MCF 10A (cell line): ENCODE results near the gene TTC3. TPM values are rescaled to one million over a fixed set of nuclear protein-coding genes. Genes with fewer than 3 reads are reported as not detected.

Experiments
- Bru-seq: library from RNA; stranded (reverse); fragments of 400-500 nt; gene quantifications from one replicate; lab custom pipeline; 2021; lab: Mats Ljungman, UMichigan
- BruChase-seq, 2 experiments: library from RNA; stranded (reverse); fragments of 400-500 nt; gene quantifications; one replicate each; lab custom pipeline; 2021; lab: Mats Ljungman, UMichigan
- BruUV-seq: library from RNA; stranded (reverse); fragments of 400-500 nt; replicated peaks from 2 replicates; lab custom pipeline; 2021; lab: Mats Ljungman, UMichigan
- CTCF ChIA-PET: fragments of 300-600 bp; sonication (Branson Sonifier 250); formaldehyde crosslinking; extraction: SDS; loops from one replicate; lab custom pipeline; 2021; ENCODE audit warnings: antibody characterized with exemption, inconsistent platforms; lab: Yijun Ruan, JAX
- POLR2A ChIA-PET: fragments of 300-600, 350-650 bp; sonication (Branson Sonifier 250); formaldehyde crosslinking; extraction: SDS; loops from one replicate; lab custom pipeline; 2020; ENCODE audit warnings: antibody characterized with exemption, inconsistent platforms; lab: Yijun Ruan, JAX
- DNase-seq: peaks from one replicate; pipeline ENCODE4 v3.0.0-alpha.2; 2018; ENCODE audit not compliant: unreplicated experiment
- H3K27ac Mint-ChIP-seq: one replicate; pipeline ENCODE4 v1.8.0; 2022; ENCODE audit warnings: mild to moderate bottlenecking, low read depth, mixed read lengths; ENCODE audit not compliant: unreplicated experiment
- H3K27me3 Mint-ChIP-seq: one replicate; pipeline ENCODE4 v1.8.0; 2022; ENCODE audit warnings: mixed read lengths; ENCODE audit not compliant: insufficient read depth, unreplicated experiment
- H3K36me3 Mint-ChIP-seq: one replicate; pipeline ENCODE4 v1.8.0; 2022; ENCODE audit warnings: mild to moderate bottlenecking, moderate library complexity, mixed read lengths; ENCODE audit not compliant: insufficient read depth, unreplicated experiment
- H3K4me1 Mint-ChIP-seq: one replicate; pipeline ENCODE4 v1.8.0; 2022; ENCODE audit warnings: mixed read lengths; ENCODE audit not compliant: insufficient read depth, unreplicated experiment
- H3K4me3 Mint-ChIP-seq: one replicate; pipeline ENCODE4 v1.8.0; 2022; ENCODE audit warnings: mild to moderate bottlenecking, moderate library complexity, mixed read lengths; ENCODE audit not compliant: unreplicated experiment
- H3K9me3 Mint-ChIP-seq: one replicate; pipeline ENCODE4 v1.8.0; 2022; ENCODE audit warnings: mixed read lengths; ENCODE audit not compliant: unreplicated experiment
- intact Hi-C: fragments of 100-400 bp; cut with micrococcal nuclease; formaldehyde crosslinking; loops from 2 replicates; pipeline ENCODE4 v1.14.1; 2022
- long read RNA-seq: library from polyadenylated mRNA; stranded (forward); transcript quantifications from one replicate; pipeline ENCODE4 v2.0.0, GENCODE V29; 2022
- total RNA-seq: library from RNA; stranded (reverse); gene quantifications from 2 replicates; pipeline ENCODE4 v1.2.3, GENCODE V29; 2022
- TF ChIP-seq, protein P1 (sequence below): fragments of 200-600 bp; IDR thresholded peaks from one replicate; pipeline ENCODE4 v1.8.0; 2022; ENCODE audit warnings: antibody characterized with exemption, mild to moderate bottlenecking; ENCODE audit not compliant: unreplicated experiment

Gene TTC3, protein sequence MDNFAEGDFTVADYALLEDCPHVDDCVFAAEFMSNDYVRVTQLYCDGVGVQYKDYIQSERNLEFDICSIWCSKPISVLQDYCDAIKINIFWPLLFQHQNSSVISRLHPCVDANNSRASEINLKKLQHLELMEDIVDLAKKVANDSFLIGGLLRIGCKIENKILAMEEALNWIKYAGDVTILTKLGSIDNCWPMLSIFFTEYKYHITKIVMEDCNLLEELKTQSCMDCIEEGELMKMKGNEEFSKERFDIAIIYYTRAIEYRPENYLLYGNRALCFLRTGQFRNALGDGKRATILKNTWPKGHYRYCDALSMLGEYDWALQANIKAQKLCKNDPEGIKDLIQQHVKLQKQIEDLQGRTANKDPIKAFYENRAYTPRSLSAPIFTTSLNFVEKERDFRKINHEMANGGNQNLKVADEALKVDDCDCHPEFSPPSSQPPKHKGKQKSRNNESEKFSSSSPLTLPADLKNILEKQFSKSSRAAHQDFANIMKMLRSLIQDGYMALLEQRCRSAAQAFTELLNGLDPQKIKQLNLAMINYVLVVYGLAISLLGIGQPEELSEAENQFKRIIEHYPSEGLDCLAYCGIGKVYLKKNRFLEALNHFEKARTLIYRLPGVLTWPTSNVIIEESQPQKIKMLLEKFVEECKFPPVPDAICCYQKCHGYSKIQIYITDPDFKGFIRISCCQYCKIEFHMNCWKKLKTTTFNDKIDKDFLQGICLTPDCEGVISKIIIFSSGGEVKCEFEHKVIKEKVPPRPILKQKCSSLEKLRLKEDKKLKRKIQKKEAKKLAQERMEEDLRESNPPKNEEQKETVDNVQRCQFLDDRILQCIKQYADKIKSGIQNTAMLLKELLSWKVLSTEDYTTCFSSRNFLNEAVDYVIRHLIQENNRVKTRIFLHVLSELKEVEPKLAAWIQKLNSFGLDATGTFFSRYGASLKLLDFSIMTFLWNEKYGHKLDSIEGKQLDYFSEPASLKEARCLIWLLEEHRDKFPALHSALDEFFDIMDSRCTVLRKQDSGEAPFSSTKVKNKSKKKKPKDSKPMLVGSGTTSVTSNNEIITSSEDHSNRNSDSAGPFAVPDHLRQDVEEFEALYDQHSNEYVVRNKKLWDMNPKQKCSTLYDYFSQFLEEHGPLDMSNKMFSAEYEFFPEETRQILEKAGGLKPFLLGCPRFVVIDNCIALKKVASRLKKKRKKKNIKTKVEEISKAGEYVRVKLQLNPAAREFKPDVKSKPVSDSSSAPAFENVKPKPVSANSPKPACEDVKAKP (N-terminal part only)
- total RNA-seq (74.4 and 84.4 TPM in 2 replicates), Bru-seq, nascent RNA (percentile 85 among the genes with signal in this experiment), BruChase-seq, experiment 1, labeled RNA remaining after a 6-hour chase (percentile 95 among the genes with signal in this experiment), BruChase-seq, experiment 2, labeled RNA remaining after a 2-hour chase (percentile 93 among the genes with signal in this experiment)
- long read RNA-seq, full-length matches to known transcripts: 5 of 52 reads
- long read RNA-seq, partial matches to known transcripts: 27 of 52 reads
- long read RNA-seq, other reads (novel, unspliced or antisense): 20 of 52 reads

DNA sequence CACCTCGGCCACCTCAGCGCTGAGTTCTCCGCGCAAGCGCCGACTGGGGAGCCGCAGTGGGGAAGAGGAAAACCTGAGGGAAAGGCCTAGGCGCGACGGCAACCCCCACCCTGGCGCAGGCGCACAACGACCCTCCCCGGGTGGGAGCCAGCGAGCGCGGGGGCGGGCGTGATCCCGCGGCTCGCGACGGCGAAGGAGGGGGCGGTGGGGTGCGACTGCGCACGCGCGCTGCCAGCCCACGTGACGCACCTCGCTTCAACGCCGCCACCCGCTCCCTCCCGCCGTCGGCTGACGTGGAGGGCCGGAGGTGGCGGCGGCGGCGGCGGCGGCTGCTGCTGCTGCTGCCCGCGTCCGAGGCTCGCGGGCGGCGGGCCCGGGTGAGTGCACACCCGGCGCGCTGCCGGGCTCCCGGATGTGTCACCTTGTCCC lies at the start of gene TTC3, which contains the start of gene PIGP:
TSS of gene TTC3 (plus strand) at position 267 of the 429 bp plus-strand sequence. CDS start 14,004 bp downstream, outside the sequence.
TSS of gene PIGP (minus strand) at position 84 of the 429 bp plus-strand sequence. CDS start 556 bp downstream, outside the sequence.
- no TSS peak for BruUV-seq
- no peaks in the 10 kb centered on the region for H3K9me3 Mint-ChIP-seq
- ChIA-PET POLR2A (interaction anchor here (1.4 to 1.8 kb wide), 2 partner anchors 13 to 25 kb away, joined by 5 to 7 read pairs; no protein-coding TSS in a partner anchor), CTCF (no interaction called here)
- peaks cover 14% of the 10 kb centered on the region for H3K36me3 Mint-ChIP-seq
- peaks cover 23% of the 10 kb centered on the region for H3K4me1 Mint-ChIP-seq
- DNase-seq: peak; percentile 92
- TF ChIP-seq, protein P1, sequence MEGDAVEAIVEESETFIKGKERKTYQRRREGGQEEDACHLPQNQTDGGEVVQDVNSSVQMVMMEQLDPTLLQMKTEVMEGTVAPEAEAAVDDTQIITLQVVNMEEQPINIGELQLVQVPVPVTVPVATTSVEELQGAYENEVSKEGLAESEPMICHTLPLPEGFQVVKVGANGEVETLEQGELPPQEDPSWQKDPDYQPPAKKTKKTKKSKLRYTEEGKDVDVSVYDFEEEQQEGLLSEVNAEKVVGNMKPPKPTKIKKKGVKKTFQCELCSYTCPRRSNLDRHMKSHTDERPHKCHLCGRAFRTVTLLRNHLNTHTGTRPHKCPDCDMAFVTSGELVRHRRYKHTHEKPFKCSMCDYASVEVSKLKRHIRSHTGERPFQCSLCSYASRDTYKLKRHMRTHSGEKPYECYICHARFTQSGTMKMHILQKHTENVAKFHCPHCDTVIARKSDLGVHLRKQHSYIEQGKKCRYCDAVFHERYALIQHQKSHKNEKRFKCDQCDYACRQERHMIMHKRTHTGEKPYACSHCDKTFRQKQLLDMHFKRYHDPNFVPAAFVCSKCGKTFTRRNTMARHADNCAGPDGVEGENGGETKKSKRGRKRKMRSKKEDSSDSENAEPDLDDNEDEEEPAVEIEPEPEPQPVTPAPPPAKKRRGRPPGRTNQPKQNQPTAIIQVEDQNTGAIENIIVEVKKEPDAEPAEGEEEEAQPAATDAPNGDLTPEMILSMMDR: no peak
- intact Hi-C loops: no loop called here
- H3K27me3 Mint-ChIP-seq: no peaks in the 10 kb centered on the region
- H3K4me3 Mint-ChIP-seq: peak within 1 kb of the TSS; percentile 97
- peak within 1 kb of the TSS; percentile 87 for H3K27ac Mint-ChIP-seq

DNA sequence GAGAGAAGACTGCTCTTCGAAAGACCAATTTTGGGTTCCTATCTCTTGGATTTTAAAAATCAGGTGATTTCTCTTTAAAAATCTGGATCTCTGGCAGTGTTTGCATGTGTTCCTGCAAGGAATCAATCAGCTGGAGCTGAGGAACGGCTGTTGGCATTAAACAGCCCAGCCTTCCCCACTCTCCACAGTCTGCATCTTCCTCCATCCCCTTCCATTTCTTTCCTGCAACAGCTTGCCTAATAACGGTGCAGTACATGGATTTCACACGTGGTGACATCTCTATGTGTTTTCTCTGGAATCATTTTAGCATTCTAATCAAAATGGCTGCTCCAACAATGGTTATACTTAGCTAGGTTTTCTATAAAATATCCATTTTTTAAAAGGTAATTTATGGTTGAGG lies 46.6 kb upstream of the TTC3 start:
- intact Hi-C loops: no loop called here
- Mint-ChIP-seq H3K4me1 (no peaks in the 10 kb centered on the region), H3K9me3 (no peaks in the 10 kb centered on the region), H3K4me3 (no peak overlapping the region), H3K27me3 (peaks cover 11% of the 10 kb centered on the region), H3K27ac (no peak overlapping the region), H3K36me3 (no peaks in the 10 kb centered on the region)
- POLR2A ChIA-PET: interaction anchor here (0.5 to 1.0 kb wide), 2 partner anchors 12 to 39 kb away, joined by 3 read pairs; no protein-coding TSS in a partner anchor
- no peak for DNase-seq
- CTCF ChIA-PET: interaction anchor here (0.6 kb wide), 2 partner anchors 14 to 522 kb away, joined by 3 read pairs; no protein-coding TSS in a partner anchor
- TF ChIP-seq, protein P1: no peak
- no TSS peak for BruUV-seq

DNA sequence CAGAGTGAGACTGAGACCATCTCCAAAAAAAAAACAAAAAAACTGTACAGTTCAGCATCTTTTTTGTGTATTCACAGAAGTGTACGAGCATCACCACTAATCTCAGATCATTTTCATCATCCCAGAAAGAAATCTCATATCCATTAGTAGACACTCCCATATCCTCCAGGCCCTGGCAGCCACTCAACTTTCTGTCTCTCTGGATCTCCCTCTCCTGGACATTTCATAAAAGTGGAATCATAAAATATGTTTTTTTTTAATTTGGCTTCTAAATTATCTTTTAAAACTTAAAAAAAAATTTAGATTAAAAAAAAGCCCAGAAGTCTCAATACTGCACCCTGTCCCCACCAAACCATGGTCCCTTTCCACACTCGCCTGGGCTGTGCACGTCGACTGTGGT lies 44.5 kb upstream of the TTC3 start:
- ChIA-PET POLR2A (no interaction called here), CTCF (interaction anchor here (0.7 to 1.7 kb wide), 2 partner anchors 18 to 58 kb away, joined by 3 to 4 read pairs; no protein-coding TSS in a partner anchor)
- no peak overlapping the region for H3K27ac Mint-ChIP-seq
- TF ChIP-seq, protein P1: no peak
- no TSS peak for BruUV-seq
- peak; percentile 33 for DNase-seq
- no peak overlapping the region for H3K4me3 Mint-ChIP-seq
- H3K36me3 Mint-ChIP-seq: no peaks in the 10 kb centered on the region
- H3K4me1 Mint-ChIP-seq: peaks cover 9% of the 10 kb centered on the region
- H3K9me3 Mint-ChIP-seq: no peaks in the 10 kb centered on the region
- intact Hi-C loops: no loop called here
- peaks cover 11% of the 10 kb centered on the region for H3K27me3 Mint-ChIP-seq
